Measurements from ENCODE around the gene AHCY. TPM values are rescaled to one million over a fixed set of nuclear protein-coding genes. Genes with fewer than 3 reads are reported as not detected.
"Not testable (repeated sequence)": the region's sequence is repeated elsewhere in the genome, so short reads cannot be mapped to it uniquely, and the experiment has no call there.

AHCY gene
- total and polyA plus RNA-seq, 8 donors: 89.1 to 121 (median 118) TPM

GRCh38 chr20:34242879-34243278 lies 60.3 kb downstream of the AHCY start:
- no peak overlapping the region for H3K4me3 ChIP-seq
- H3K27me3 ChIP-seq: no peaks in the 10 kb centered on the region
- no peak for TF ChIP-seq CTCF (IDR thresholded peaks at IDR 0.05)
- H3K36me3 ChIP-seq: no peaks in the 10 kb centered on the region
- intact Hi-C loops (cut with DNase I): no loop called here
- no peak for ATAC-seq
- no peak overlapping the region for H3K27ac ChIP-seq
- H3K4me1 ChIP-seq: peaks cover 0 to 4% of the 10 kb centered on the region in 2 donors
- peaks cover 0 to 5% of the 10 kb centered on the region in 2 donors for H3K9me3 ChIP-seq
- DNase-seq: no peak

GRCh38 chr20:34242015-34242414 lies 61.1 kb downstream of the AHCY start:
- peaks cover 0 to 14% of the 10 kb centered on the region in 2 donors for H3K9me3 ChIP-seq
- H3K27ac ChIP-seq; H3K36me3 ChIP-seq; intact Hi-C loops (cut with DNase I); H3K27me3 ChIP-seq; H3K4me1 ChIP-seq; DNase-seq; ATAC-seq; H3K4me3 ChIP-seq: not testable (repeated sequence)

GRCh38 chr20:34240693-34241615 lies 62.2 kb downstream of the AHCY start, which contains the start of gene ASIP:
TSS of gene ASIP (plus strand) at chr20:34241423. CDS start at chr20:34260375, 18,952 bp downstream.
- Histone ChIP-seq H3K4me1 (no peaks in the 10 kb centered on the region), H3K27ac (no peak within 1 kb of the TSS), H3K36me3 (no peaks in the 10 kb centered on the region), H3K4me3 (no peak within 1 kb of the TSS), H3K27me3 (no peaks in the 10 kb centered on the region), H3K9me3 (peaks cover 0 to 20% of the 10 kb centered on the region in 2 donors)
- intact Hi-C loops (cut with DNase I): no loop called here
- ATAC-seq (no peak), DNase-seq (no peak)
- TF ChIP-seq CTCF (IDR thresholded peaks at IDR 0.05): no peak

- Histone ChIP-seq H3K36me3 (no peaks in the 10 kb centered on the region), H3K9me3 (peaks cover 0 to 20% of the 10 kb centered on the region in 2 donors), H3K27ac (no peak overlapping the region), H3K4me1 (no peaks in the 10 kb centered on the region), H3K27me3 (no peaks in the 10 kb centered on the region), H3K4me3 (no peak overlapping the region)
- intact Hi-C loops (cut with DNase I): no loop called here
- no peak for TF ChIP-seq CTCF (IDR thresholded peaks at IDR 0.05)
- DNase-seq (no peak), ATAC-seq (no peak)
Observed at GRCh38 chr20:34240121-34240520, 63.0 kb downstream of the AHCY start.

- Histone ChIP-seq H3K27me3 (no peaks in the 10 kb centered on the region), H3K9me3 (peaks cover 0 to 20% of the 10 kb centered on the region in 2 donors), H3K36me3 (no peaks in the 10 kb centered on the region), H3K4me1 (no peaks in the 10 kb centered on the region), H3K4me3 (no peak overlapping the region), H3K27ac (no peak overlapping the region)
- intact Hi-C loops (cut with DNase I): no loop called here
- no peak for TF ChIP-seq CTCF (IDR thresholded peaks at IDR 0.05)
- no peak for DNase-seq
- no peak for ATAC-seq
Observed at GRCh38 chr20:34237942-34238341, 65.2 kb downstream of the AHCY start.

All from left lung (tissue), 10 donors.